SK-N-SH treated with all-trans-retinoic acid at 6 μM for 48 hours (cell line): ENCODE results near the gene LYRM7.

Experiments used
- ATAC-seq: fragments of 200-7000 bp; cut with Tn5 transposase; 3 replicates; pipeline ENCODE4 v1.9.1; 2020; ENCODE audit warnings: mild to moderate bottlenecking, moderate library complexity
- BACH2 ChIP-seq: fragments of 250-450 bp; sonication (Bioruptor Pico); IDR thresholded peaks from 2 replicates; pipeline ENCODE4 v1.9.0; 2021; ENCODE audit warnings: mild to moderate bottlenecking, borderline replicate concordance
- CSDC2 ChIP-seq: fragments of 250-450 bp; sonication (Bioruptor Pico); IDR thresholded peaks from 2 replicates; pipeline ENCODE4 v1.5.0; 2020; ENCODE audit warnings: mild to moderate bottlenecking, moderate library complexity
- ESRRG ChIP-seq: fragments of 250-450 bp; sonication (Bioruptor Pico); IDR thresholded peaks from 2 replicates; pipeline ENCODE4 v1.6.1; 2021; ENCODE audit warnings: mild to moderate bottlenecking
- GLIS3 ChIP-seq: fragments of 250-450 bp; sonication (Bioruptor Pico); IDR thresholded peaks from 2 replicates; pipeline ENCODE4 v1.5.0; 2020; ENCODE audit warnings: mild to moderate bottlenecking, moderate library complexity
- OSR1 ChIP-seq: fragments of 250-450 bp; sonication (Bioruptor Pico); IDR thresholded peaks from 2 replicates; pipeline ENCODE4 v1.8.0; 2022; ENCODE audit warnings: moderate library complexity, mild to moderate bottlenecking, inconsistent platforms
- RARB ChIP-seq: fragments of 250-450 bp; sonication (Bioruptor Pico); IDR thresholded peaks from 2 replicates; pipeline ENCODE4 v1.8.0; 2021; ENCODE audit warnings: mild to moderate bottlenecking, moderate library complexity
- SNAI2 ChIP-seq: fragments of 250-450 bp; sonication (Bioruptor Pico); IDR thresholded peaks from 2 replicates; pipeline ENCODE4 v1.5.0; 2020; ENCODE audit warnings: mild to moderate bottlenecking, moderate library complexity
- TCF4 ChIP-seq: fragments of 250-450 bp; sonication (Bioruptor Pico); IDR thresholded peaks from 2 replicates; pipeline ENCODE4 v1.8.0; 2021; ENCODE audit warnings: mild to moderate bottlenecking, moderate library complexity, borderline replicate concordance
- TOX ChIP-seq: fragments of 250-450 bp; sonication (Bioruptor Pico); IDR thresholded peaks from 2 replicates; pipeline ENCODE4 v1.8.0; 2021; ENCODE audit warnings: mild to moderate bottlenecking, moderate library complexity, borderline replicate concordance
- ZC3H10 ChIP-seq: fragments of 250-450 bp; sonication (Bioruptor Pico); IDR thresholded peaks from 2 replicates; pipeline ENCODE4 v1.5.1; 2021; ENCODE audit warnings: mild to moderate bottlenecking, moderate library complexity
- ZFP3 ChIP-seq: fragments of 250-450 bp; sonication (Bioruptor Pico); IDR thresholded peaks from 2 replicates; pipeline ENCODE4 v1.5.0; 2020; ENCODE audit warnings: mild to moderate bottlenecking, moderate library complexity
- ZFP30 ChIP-seq: fragments of 450-650 bp; formaldehyde crosslinking; IDR thresholded peaks from 2 replicates; pipeline ENCODE4 v1.5.0; 2022; ENCODE audit warnings: mild to moderate bottlenecking, moderate library complexity
- ZNF70 ChIP-seq: fragments of 450-650 bp; formaldehyde crosslinking; IDR thresholded peaks from 2 replicates; pipeline ENCODE4 v1.5.0; 2020; ENCODE audit warnings: mild to moderate bottlenecking, moderate library complexity
- ZNF8 ChIP-seq: fragments of 450-650 bp; formaldehyde crosslinking; IDR thresholded peaks from 2 replicates; pipeline ENCODE4 v1.5.0; 2020; ENCODE audit warnings: mild to moderate bottlenecking, moderate library complexity
- TF ChIP-seq, protein P1 (sequence below): fragments of 250-450 bp; sonication (Bioruptor Pico); IDR thresholded peaks from 2 replicates; pipeline ENCODE4 v1.5.0; 2020; ENCODE audit warnings: mild to moderate bottlenecking, moderate library complexity
- TF ChIP-seq, protein P2 (sequence below): fragments of 250-450 bp; sonication (Bioruptor Pico); IDR thresholded peaks from 2 replicates; pipeline ENCODE4 v1.8.0; 2020; ENCODE audit warnings: mild to moderate bottlenecking, moderate library complexity, borderline replicate concordance
- TF ChIP-seq, protein P3 (sequence below): fragments of 250-450 bp; sonication (Bioruptor Pico); IDR thresholded peaks from 2 replicates; pipeline ENCODE4 v1.5.1; 2020; ENCODE audit warnings: low read depth, mild to moderate bottlenecking, moderate library complexity
- TF ChIP-seq, protein P4 (sequence below): fragments of 250-450 bp; sonication (Bioruptor Pico); IDR thresholded peaks from 2 replicates; pipeline ENCODE4 v1.8.0; 2021; ENCODE audit warnings: low read depth, mild to moderate bottlenecking, moderate library complexity, borderline replicate concordance

LYRM7 gene

DNA sequence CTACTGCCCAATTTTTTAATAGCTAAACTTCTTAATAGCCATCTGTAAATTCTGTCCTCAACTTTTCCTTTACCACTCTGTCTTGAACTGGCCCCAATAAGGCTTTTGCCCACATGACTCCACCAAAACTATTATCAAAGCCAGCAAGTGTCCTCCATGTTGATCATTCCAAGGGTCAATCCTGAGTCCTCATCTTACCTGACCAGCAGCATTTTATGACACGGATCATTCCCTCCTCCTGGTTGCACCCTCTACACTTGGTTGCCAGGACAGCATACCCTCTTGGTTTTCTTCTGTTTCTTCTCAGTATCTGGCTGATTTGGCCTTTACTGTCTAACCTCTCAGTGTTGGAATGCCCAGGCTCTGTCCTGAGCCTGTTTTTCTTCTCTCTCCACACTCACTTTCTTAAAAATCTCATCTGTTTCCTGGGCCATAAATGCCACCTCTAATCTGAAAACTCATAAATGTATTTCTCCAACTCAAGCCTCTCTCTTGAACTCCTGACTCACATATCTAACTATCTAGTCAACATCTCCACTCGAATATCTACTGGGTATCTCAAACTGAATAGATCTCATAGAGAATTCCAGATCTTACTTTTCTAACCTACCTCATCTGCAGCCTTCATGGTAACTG, 53.1 kb downstream of the LYRM7 start:
- no peak for ATAC-seq
- no peak for TF ChIP-seq ZC3H10
- no peak for TF ChIP-seq RARB (CRISPR knock-in tag)
- no peak for TF ChIP-seq ZFP30 (CRISPR knock-in tag)
- TF ChIP-seq ZNF70 = no peak
- TF ChIP-seq ZFP3 (CRISPR knock-in tag) = no peak
- no peak for TF ChIP-seq CSDC2 (CRISPR knock-in tag)
- no peak for TF ChIP-seq OSR1 (CRISPR knock-in tag)
- no peak for TF ChIP-seq ZNF8 (CRISPR knock-in tag)
- TF ChIP-seq, protein P1, sequence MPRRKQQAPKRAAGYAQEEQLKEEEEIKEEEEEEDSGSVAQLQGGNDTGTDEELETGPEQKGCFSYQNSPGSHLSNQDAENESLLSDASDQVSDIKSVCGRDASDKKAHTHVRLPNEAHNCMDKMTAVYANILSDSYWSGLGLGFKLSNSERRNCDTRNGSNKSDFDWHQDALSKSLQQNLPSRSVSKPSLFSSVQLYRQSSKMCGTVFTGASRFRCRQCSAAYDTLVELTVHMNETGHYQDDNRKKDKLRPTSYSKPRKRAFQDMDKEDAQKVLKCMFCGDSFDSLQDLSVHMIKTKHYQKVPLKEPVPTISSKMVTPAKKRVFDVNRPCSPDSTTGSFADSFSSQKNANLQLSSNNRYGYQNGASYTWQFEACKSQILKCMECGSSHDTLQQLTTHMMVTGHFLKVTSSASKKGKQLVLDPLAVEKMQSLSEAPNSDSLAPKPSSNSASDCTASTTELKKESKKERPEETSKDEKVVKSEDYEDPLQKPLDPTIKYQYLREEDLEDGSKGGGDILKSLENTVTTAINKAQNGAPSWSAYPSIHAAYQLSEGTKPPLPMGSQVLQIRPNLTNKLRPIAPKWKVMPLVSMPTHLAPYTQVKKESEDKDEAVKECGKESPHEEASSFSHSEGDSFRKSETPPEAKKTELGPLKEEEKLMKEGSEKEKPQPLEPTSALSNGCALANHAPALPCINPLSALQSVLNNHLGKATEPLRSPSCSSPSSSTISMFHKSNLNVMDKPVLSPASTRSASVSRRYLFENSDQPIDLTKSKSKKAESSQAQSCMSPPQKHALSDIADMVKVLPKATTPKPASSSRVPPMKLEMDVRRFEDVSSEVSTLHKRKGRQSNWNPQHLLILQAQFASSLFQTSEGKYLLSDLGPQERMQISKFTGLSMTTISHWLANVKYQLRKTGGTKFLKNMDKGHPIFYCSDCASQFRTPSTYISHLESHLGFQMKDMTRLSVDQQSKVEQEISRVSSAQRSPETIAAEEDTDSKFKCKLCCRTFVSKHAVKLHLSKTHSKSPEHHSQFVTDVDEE = no peak
- no peak for TF ChIP-seq SNAI2 (CRISPR knock-in tag)
- TF ChIP-seq, all 23 proteins: peak for 0

DNA sequence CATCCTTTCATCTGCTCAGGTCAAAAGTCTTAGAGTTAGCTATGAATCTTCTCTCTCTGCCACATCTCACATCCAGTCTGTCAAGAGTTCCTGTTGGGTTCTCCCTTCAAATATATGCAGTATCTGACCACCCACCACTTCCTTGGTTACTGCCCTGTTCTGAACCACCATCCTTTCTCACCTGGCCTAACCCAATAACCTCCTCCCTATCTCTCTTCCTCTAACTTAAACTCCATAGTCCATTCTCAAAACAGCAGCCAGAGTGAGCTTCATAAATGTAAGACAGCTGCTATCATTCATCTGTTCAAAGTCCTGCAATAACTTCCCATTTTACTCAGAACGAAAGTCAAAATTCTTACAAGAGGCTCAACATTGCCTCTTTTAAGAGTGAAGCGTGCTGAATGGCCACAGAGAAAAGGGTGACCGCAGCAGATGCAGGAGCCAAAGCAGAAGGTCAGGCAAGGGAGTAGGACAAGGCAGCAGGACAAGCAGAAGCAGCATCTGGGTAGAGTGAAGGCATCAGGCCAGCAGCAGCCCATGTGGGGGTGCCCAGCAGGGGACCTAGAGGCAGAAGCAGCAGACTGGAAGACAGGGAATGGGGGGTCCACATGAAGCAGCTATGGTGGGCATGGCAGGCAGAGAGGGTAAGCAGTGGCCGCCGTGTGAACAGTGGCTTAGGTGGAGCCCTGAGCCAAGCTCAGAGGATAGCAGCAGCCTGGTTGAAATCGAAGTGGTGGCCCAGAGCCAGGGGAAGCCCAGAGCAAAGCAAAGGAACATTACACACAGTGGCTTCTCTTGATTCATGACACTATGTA, 53.9 kb downstream of the LYRM7 start:
- ATAC-seq = no peak
- no peak for TF ChIP-seq TCF4 (CRISPR knock-in tag)
- TF ChIP-seq OSR1 (CRISPR knock-in tag) = no peak
- TF ChIP-seq, protein P1 = no peak
- TF ChIP-seq, protein P2, sequence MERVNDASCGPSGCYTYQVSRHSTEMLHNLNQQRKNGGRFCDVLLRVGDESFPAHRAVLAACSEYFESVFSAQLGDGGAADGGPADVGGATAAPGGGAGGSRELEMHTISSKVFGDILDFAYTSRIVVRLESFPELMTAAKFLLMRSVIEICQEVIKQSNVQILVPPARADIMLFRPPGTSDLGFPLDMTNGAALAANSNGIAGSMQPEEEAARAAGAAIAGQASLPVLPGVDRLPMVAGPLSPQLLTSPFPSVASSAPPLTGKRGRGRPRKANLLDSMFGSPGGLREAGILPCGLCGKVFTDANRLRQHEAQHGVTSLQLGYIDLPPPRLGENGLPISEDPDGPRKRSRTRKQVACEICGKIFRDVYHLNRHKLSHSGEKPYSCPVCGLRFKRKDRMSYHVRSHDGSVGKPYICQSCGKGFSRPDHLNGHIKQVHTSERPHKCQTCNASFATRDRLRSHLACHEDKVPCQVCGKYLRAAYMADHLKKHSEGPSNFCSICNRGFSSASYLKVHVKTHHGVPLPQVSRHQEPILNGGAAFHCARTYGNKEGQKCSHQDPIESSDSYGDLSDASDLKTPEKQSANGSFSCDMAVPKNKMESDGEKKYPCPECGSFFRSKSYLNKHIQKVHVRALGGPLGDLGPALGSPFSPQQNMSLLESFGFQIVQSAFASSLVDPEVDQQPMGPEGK = no peak
- TF ChIP-seq, protein P3, sequence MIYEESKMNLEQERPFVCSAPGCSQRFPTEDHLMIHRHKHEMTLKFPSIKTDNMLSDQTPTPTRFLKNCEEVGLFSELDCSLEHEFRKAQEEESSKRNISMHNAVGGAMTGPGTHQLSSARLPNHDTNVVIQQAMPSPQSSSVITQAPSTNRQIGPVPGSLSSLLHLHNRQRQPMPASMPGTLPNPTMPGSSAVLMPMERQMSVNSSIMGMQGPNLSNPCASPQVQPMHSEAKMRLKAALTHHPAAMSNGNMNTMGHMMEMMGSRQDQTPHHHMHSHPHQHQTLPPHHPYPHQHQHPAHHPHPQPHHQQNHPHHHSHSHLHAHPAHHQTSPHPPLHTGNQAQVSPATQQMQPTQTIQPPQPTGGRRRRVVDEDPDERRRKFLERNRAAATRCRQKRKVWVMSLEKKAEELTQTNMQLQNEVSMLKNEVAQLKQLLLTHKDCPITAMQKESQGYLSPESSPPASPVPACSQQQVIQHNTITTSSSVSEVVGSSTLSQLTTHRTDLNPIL (CRISPR knock-in tag) = no peak
- no peak for TF ChIP-seq ZC3H10
- no peak for TF ChIP-seq ZFP3 (CRISPR knock-in tag)
- no peak for TF ChIP-seq RARB (CRISPR knock-in tag)
- no peak for TF ChIP-seq GLIS3 (CRISPR knock-in tag)
- TF ChIP-seq, protein P4, sequence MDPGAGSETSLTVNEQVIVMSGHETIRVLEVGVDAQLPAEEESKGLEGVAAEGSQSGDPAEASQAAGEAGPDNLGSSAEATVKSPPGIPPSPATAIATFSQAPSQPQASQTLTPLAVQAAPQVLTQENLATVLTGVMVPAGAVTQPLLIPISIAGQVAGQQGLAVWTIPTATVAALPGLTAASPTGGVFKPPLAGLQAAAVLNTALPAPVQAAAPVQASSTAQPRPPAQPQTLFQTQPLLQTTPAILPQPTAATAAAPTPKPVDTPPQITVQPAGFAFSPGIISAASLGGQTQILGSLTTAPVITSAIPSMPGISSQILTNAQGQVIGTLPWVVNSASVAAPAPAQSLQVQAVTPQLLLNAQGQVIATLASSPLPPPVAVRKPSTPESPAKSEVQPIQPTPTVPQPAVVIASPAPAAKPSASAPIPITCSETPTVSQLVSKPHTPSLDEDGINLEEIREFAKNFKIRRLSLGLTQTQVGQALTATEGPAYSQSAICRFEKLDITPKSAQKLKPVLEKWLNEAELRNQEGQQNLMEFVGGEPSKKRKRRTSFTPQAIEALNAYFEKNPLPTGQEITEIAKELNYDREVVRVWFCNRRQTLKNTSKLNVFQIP (CRISPR knock-in tag) = no peak
- TF ChIP-seq CSDC2 (CRISPR knock-in tag) = no peak
- TF ChIP-seq TOX (CRISPR knock-in tag) = no peak
- no peak for TF ChIP-seq ZNF8 (CRISPR knock-in tag)

DNA sequence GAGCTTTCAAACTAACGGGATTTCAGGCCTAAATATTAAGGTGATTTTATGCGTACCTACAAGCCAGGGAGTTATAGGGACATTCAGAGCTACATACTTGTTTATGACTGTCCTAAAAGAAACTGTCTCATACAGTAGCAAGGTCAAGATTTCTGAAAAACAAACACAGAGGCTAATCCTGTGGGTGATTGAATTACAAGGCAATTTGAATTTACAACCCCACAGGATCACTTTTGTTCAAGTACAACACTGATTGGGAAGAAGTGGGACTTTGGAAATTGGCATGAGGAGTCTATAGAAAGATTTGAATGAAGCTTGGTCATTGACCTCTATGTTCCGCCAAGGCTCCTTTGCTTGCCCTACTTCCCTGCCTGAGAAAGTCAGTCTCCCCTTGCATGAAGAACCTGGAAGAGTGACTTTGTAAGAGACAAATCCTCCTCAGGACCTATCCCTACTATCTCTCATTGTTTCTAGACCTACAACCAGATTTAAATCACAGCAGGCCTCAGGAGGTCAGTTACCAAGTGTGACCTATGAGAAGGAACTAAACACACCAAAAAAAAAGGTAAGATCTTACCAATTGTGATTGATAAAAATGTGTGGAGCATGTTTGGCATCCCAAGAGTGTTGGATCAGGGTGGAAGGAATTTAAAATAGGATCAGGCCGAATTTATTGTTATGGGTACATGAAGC, 54.7 kb downstream of the LYRM7 start:
- no peak for TF ChIP-seq ESRRG (CRISPR knock-in tag)
- TF ChIP-seq, protein P2 = no peak
- no peak for TF ChIP-seq SNAI2 (CRISPR knock-in tag)
- no peak for TF ChIP-seq OSR1 (CRISPR knock-in tag)
- no peak for TF ChIP-seq BACH2 (CRISPR knock-in tag)
- ATAC-seq = no peak
